HCT116 (cell line): ENCODE results near the gene SKP2.

Experiments used
- CEBPB ChIP-seq: IDR thresholded peaks from 2 replicates; pipeline ENCODE4 v1.6.1; 2012; ENCODE audit warnings: low read depth
- CTCF ChIP-seq, 3 experiments: fragments of 200-600 bp in 1 of 3; sonication (generic) in 1 of 3; IDR thresholded peaks in 2 of 3; conservative IDR thresholded peaks in 1 of 3; 2 replicates each; pipeline ENCODE4 v1.5.1; 2012 to 2017; ENCODE audit warnings: low read depth in 2 of 3, low read length in 2 of 3, antibody characterized with exemption in 1 of 3, borderline replicate concordance in 1 of 3, control low read depth in 1 of 3, mild to moderate bottlenecking in 1 of 3, mixed read lengths in 1 of 3, mixed run types in 1 of 3, moderate library complexity in 1 of 3; ENCODE audit not compliant: insufficient read depth in 1 of 3
- EGR1 ChIP-seq: IDR thresholded peaks from 2 replicates; pipeline ENCODE4 v1.6.1; 2012; ENCODE audit warnings: low read depth
- EZH2 ChIP-seq: fragments of 200-600 bp; sonication (generic); IDR thresholded peaks from 2 replicates; pipeline ENCODE4 v1.6.1; 2017; ENCODE audit warnings: antibody characterized with exemption, mixed run types
- MAX ChIP-seq: IDR thresholded peaks from 2 replicates; pipeline ENCODE4 v1.6.1; 2012
- POLR2A ChIP-seq: IDR thresholded peaks from 2 replicates; pipeline ENCODE4 v1.7.0; 2011; ENCODE audit warnings: borderline replicate concordance; ENCODE audit not compliant: insufficient read depth, insufficient read length; ENCODE audit errors: extremely low read depth
- POLR2AphosphoS5 ChIP-seq: IDR thresholded peaks from 2 replicates; pipeline ENCODE4 v1.6.1; 2011; ENCODE audit warnings: mild to moderate bottlenecking, low read depth, low read length, moderate library complexity
- SIN3A ChIP-seq: IDR thresholded peaks from 2 replicates; pipeline ENCODE4 v1.6.1; 2012; ENCODE audit warnings: low read depth
- SP1 ChIP-seq: IDR thresholded peaks from 2 replicates; pipeline ENCODE4 v1.6.1; 2012; ENCODE audit warnings: low read depth
- SRF ChIP-seq: IDR thresholded peaks from 2 replicates; pipeline ENCODE4 v1.6.1; 2012; ENCODE audit warnings: low read depth
- YY1 ChIP-seq: IDR thresholded peaks from 2 replicates; pipeline ENCODE4 v1.6.1; 2011; ENCODE audit warnings: low read length, low read depth, moderate library complexity, mild to moderate bottlenecking; ENCODE audit not compliant: insufficient replicate concordance; ENCODE audit errors: extremely low read depth
- ZNF274 ChIP-seq: fragments of 200-500 bp; sonication (Bioruptor generic); IDR thresholded peaks from 2 replicates; pipeline ENCODE4 v1.6.1; 2014; ENCODE audit warnings: mild to moderate bottlenecking, low read depth, low read length, inconsistent platforms

- TF ChIP-seq POLR2AphosphoS5, result no peak
- no peak for TF ChIP-seq CTCF (IDR thresholded peaks at IDR 0.05 in 2 of 3, conservative IDR thresholded peaks at IDR 0.05 in 1 of 3; ENCODE audit: borderline replicate concordance in 1 of 3, insufficient read depth in 1 of 3, low read depth in 2 of 3, low read length in 2 of 3)
- no peak for TF ChIP-seq YY1
- TF ChIP-seq SRF, result no peak
- TF ChIP-seq ZNF274, result no peak
- no peak for TF ChIP-seq POLR2A
- no peak for TF ChIP-seq SP1
- TF ChIP-seq CEBPB, result no peak
- TF ChIP-seq SIN3A, result no peak
- TF ChIP-seq MAX, result no peak
- no peak for TF ChIP-seq EZH2
- no peak for TF ChIP-seq EGR1
These were observed 21.5 kb downstream of the SKP2 start for GRCh38 chr5:36173426-36173825.
